ENCODE measurements around the gene ZNF860.
"Not testable (repeated sequence)": the region's sequence is repeated elsewhere in the genome, so short reads cannot be mapped to it uniquely, and the experiment has no call there.

Gene ZNF860

DNA sequence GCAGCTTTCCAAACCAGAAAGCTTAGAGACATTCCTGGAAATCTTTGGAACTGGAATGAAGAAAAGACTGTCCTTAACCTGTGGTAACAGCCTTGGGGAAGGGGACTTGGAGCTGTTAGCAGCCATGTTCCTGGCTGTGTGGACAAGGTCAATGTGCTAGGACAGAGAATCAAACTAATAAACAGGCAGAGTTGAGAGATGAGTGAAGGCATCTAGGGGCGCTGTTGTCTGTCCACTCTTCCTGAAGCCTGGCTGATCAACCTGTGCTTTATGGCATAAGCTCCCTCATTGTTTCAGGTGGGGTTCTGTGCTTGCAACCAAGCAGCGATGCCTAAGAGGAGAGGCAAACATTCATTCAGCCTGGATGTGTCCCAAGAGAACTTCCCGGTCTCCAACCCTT is 19.3 kb downstream of the ZNF860 start:
- no peak for DNase-seq

DNA sequence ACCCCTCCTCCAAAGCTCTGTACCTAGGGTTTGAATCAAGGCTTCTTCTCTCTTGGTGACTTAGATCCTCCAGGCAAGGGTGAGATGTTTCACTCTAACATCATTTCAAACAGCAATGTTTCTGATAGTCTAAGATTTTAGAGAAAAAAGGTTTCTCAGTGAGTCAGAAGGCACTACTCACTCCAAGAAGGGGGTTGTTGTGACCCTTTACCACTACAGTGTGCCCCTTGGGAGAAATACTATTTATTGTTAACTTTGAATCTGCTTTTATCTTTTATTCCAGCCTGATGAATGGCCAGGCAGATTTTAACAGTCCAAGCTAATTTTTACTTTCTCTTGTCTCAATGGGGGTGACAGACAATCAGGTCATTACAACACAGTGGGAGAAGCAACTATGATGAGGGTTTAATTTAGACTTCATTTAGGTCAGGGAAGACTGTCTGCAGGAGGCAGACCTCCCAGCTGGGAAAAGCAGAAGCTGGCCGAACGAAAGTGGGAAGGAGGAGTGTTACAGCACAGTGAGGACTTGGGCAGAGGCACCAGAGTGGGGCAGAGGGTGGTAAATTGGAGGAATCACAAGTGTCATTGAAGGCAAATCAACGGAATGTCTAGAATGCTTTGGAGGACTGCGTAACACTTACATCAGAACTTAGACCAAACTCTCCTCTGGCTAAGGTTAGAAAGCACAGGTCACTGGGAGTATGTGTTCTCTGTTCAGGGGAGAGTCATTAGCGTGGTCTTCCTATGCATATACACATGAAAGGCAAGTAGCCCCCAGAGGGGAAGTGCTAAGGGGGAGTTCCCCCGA is 21.2 kb downstream of the ZNF860 start:
- DNase-seq = peak; percentile 12

DNA sequence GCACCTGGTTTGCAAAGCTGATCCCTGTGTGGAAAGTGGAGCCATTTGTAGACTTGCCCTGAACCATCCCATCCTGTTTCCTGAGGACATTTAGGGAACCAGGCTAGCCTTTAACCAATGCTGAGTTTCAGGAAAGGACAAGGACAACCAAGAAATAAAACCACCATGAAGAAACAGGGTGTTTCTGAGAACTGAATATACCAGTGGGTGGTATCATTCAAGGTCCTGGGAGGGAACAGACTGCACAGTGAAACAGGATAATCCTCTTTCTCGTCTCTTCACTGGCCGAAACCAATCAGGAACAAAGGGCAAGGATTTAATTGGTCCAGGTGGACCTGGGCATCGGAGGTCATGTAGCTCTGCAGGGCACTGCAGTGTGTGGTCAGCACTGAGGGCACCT is 21.8 kb downstream of the ZNF860 start:
- DNase-seq = no peak

DNA sequence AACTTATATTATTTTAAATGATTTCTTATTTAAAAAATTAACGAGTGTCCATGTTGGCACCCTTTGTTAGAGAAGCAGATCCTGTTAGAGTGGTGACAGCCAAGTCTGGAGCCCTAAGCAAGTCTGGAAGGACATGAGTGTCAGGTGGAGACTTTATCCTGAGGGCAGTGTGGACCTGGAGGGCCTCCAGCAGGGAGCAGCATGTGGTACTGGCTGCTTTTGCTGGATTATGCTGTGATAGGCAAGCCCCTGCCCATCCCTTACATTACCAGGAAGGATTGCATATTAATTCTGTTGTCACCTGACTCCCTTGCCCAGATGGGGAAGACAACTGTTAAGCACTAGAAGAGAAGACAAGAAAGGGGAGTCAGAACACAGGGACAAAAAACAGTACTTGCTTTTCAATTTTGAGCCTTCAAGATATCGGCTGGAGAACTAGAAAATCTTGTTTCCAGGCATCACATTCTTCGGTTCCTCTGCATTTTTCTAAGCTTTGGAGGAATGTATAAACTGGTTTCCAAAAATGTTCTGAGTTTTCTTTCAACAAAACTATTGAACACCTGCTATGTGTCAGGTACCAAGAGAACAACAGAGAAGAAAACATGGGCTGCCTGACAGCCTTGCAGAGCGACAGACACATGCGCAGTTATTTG is 22.7 kb downstream of the ZNF860 start:
- DNase-seq = peak; percentile 17

DNA sequence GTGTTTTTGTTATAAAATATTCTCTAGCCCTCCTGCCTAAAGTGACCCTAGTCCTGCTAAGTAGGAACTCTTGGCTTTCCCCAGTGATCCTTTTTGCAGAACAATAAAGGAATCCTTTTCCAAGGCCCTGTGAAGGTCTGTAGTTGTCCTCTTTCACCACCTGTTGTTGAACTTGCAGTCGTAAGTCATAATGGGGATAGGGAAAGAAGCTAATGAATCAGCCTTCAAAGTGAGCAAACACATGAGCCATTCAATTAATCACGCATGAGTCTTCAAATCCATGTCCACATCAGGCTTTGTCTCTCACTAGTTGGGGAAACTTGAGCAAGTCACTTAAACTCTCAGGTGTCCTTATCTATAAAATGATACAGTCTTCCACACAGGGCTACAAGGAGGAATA is 27.6 kb downstream of the ZNF860 start:
- DNase-seq = no peak

DNA sequence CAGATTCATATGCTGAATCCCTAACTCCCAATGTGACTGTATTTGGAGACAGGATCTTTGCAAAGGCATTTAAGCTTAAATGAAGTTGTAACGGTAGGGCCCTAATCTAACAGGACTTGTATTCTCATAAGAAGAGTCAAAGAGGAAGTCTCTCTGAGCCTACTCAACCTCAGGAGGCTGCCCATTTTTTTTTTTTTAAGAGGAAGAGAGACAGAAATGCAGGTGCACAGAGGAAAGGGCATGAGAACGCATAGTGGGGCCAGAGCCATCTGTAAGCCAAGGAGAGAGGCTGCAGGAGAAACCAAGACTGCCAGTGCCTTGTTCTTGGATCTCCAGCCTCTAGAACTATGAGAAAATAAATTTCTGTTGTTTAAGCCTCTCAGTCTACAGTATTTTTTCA is 28.4 kb downstream of the ZNF860 start:
- DNase-seq = no peak

DNA sequence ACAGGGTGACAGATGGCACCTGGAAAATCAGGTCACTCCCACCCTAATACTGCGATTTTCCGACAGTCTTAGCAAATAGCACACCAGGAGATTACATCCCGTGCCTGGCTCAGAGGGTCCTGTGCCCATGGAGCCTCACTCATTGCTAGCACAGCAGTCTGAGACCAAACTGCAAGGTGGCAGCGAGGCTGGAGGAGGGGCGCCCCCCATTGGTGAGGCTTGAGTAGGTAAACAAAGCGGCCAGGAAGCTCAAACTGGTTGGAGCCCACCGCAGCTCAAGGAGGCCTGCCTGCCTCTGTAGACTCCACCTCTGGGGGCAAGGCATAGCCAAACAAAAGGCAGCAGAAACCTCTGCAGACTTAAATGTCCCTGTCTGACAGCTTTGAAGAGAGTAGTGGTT is 29.1 kb downstream of the ZNF860 start:
- DNase-seq = not testable (repeated sequence)

DNA sequence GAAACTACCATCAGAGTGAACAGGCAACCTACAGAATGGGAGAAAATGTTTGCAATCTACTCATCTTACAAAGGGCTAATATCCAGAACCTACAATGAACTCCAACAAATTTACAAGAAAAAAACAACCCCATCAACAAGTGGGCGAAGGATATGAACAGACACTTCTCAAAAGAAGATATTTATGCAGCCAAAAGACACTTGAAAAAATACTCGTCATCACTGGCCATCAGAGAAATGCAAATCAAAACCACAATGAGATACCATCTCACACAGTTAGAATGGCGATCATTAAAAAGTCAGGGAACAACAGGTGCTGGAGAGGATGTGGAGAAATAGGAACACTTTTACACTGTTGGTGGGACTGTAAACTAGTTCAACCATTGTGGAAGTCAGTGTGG is 34.1 kb downstream of the ZNF860 start:
- not testable (repeated sequence) for DNase-seq

DNA sequence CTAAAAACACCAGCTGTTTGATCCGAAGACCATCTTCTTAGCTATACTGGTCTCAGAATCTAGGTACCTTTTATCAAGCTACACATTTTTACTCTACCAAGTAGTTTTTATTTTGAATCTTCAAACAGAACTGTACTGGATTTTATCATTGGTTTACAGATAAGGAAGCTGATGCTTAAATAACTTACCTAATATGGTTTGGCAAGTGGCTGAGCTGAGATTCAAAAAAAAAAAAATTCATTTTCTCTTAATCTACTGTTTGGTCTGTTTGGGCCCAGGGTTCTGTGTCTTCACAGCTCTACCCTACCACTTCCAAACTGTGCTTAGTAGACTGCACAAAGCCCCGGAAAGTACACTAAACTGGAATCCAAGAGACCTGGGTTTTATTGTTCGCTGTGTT is 35.7 kb downstream of the ZNF860 start:
- DNase-seq = no peak

DNA sequence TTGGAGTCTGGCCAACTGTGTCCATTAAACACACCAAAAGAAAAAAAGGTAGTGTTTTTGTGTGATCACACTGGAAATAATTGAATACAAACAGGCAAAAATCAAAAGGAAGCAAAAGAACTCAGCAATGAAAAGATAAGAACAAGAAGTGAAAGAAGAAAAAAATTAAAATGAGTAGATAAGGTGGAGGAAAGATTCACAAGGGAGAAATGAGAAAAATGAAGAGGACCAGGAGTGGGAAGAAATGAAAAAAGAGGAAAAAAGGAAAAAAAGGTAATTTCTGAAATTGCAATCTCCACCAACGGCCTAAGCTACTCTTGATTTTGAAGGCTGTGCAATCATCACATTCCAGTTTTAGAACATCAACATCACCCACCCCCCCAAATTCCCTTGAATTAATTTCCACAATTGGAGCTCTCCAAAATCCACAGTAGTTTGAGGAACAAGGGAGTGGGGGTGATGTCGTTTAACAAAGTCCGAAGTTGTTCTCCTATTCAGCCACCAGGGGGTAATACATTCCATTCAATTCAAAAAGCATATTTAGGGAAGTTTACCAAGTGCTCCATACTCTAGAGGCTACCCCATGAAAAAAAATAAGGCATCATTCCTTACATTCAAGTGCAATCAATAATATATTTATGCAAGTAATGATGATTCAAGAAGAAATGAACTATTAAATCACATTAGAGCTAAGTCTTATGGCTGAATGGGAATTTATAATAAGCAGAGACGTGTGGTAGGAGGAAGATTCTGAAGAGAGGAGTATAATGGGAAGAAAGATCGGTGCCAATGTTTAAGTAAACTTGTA is 37.4 kb downstream of the ZNF860 start:
- DNase-seq = peak; percentile 67

DNA sequence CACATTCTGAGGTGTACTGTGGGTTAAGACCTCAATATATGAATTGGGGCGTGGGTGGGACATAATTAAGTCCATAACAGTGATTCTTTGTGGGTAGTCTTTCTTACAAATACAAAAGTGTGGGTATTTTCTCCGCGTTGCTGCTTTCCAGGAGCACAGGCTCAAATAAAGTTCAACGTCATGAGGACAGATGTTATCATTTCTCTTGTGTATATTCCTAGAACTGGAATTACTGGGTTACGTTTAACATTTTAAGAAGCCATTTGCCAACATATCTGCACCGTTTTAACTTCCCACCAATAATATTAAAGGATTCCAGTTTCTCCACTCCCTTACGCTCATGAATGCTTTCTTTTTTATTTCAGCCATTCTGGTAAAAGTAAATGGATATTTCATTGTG is 39.6 kb downstream of the ZNF860 start:
- no peak for DNase-seq

DNA sequence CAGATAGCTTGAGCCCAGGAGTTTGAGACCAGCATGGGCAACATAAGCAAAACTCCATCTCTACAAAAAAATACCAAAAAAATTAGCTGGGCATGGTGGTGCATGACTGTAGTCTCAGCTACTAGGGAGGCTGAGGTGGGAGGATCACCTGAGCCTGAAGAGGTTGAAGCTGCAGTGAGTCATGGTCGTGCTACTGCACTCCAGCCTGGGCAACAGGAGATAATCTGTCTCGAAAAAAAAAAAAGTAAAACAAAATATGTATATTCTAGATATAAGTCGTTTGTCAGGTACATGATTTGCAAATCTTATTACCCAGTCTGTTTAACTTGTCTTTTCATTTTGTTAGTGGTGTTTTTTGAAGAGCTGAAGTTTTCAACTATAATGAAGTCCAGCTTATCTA is 40.2 kb downstream of the ZNF860 start:
- DNase-seq = no peak

DNA sequence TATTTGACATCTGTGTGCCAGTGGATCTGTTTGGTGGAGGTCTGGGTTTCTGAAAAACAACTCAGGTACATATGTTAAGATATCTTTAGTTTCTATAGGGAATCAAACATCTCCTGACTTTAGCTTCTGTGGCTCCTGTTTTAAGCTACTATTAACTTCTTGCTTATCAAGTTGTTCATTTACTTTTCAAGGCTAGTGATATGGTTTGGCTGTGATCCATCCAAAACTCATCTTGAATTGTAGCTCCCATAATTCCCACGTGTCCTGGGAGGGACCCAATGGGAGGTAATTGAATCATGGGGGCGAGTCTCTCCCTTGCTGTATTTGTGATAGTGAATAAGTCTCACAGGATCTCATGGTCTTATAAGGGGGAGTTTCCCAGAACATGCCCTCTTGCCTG is 41.4 kb downstream of the ZNF860 start:
- no peak for DNase-seq

DNA sequence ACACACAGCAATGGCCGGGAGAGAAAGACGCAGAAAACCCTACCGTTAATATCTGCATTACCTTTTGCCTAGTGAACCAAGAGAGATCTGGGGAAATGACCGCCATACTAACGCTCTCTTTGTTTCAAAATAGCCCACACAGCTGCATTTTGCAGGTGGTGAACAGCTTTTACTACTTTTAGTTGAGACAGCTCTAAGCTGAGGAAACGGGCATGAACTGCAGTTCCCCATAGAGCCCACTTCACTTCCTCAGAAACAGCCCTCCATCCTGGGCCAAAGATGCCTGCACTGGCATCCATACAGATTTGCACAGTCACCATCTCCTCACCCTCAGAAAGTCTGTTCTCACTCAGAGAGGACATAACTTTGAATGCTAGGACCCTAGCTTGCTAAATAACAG is 45.0 kb downstream of the ZNF860 start:
- DNase-seq = no peak

DNA sequence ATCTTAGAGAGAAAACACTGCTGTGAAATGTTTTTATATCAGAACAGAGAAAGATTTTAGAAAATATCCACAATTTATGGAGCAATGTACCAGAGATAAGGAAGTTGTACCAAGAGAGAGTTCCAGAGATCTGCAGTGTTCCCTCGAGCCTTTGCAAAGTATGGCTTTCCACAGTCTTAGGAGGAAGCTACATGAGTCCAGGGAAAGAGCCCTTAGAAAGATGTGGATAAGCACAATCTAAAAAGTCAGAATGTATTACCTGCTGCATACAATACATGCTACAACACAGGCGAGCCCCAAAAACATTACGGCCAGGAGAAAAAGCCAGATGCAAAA is 56.4 kb downstream of the ZNF860 start:
- DNase-seq = no peak

DNA sequence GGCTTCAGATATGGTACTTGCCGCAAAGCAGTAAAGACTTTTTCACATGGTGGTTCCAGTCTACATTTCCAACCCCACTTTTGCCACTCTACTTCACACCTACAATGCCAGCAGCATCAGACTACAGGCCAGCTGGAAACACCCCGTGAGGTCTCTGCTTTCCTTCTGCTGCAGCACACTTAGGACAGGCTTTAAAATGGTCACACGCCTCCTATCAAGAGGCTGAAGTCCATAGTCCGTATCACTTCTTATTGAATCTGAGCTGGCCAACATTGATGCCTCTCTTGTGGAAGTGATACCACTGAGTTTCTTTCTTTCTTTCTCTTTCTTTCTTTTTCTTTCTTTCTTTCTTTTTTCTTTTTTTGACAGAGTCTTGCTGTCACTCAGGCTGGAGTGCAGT is 59.8 kb downstream of the ZNF860 start:
- DNase-seq = no peak

Measured in OCI-M1 (cell line).